Loucy (cell line): Measurements from ENCODE around the gene WDR4.

Source experiments
- H2AFZ ChIP-seq: fragments of 200-600 bp; sonication (generic); 2 replicates; pipeline ENCODE4 v1.6.0; 2016; ENCODE audit warnings: antibody characterized with exemption, mild to moderate bottlenecking, low read length, moderate library complexity
- H3F3A ChIP-seq: fragments of 200-600 bp; 2 replicates; pipeline ENCODE4 v1.6.0; 2016; ENCODE audit warnings: antibody characterized with exemption, low read depth, mild to moderate bottlenecking
- H3K27me3 ChIP-seq: fragments of 200-600 bp; sonication (generic); 2 replicates; pipeline ENCODE4 v1.6.1; 2014; ENCODE audit warnings: low read length, mild to moderate bottlenecking; ENCODE audit not compliant: insufficient read depth, poor library complexity, severe bottlenecking
- H3K36me3 ChIP-seq: fragments of 200-600 bp; sonication (generic); 2 replicates; pipeline ENCODE4 v1.6.1; 2016; ENCODE audit warnings: low read length; ENCODE audit not compliant: insufficient read depth
- H3K4me1 ChIP-seq: fragments of 200-600 bp; sonication (generic); 2 replicates; pipeline ENCODE4 v1.5.1; 2014; ENCODE audit warnings: low read length, mild to moderate bottlenecking; ENCODE audit not compliant: insufficient read depth, poor library complexity, severe bottlenecking
- H3K4me2 ChIP-seq: fragments of 200-600 bp; sonication (generic); 2 replicates; pipeline ENCODE4 v1.6.0; 2014; ENCODE audit warnings: antibody characterized with exemption, low read length, low read depth, mild to moderate bottlenecking; ENCODE audit not compliant: poor library complexity, severe bottlenecking
- H3K4me3 ChIP-seq: fragments of 200-600 bp; sonication (generic); 2 replicates; pipeline ENCODE4 v1.5.1; 2014; ENCODE audit warnings: low read length, mild to moderate bottlenecking, mixed read lengths; ENCODE audit not compliant: poor library complexity, severe bottlenecking
- H3K79me2 ChIP-seq: fragments of 200-600 bp; sonication (generic); 2 replicates; pipeline ENCODE4 v1.6.1; 2014; ENCODE audit warnings: low read length; ENCODE audit not compliant: insufficient read depth
- H3K9ac ChIP-seq: fragments of 200-600 bp; sonication (generic); 2 replicates; pipeline ENCODE4 v1.6.0; 2014; ENCODE audit warnings: mild to moderate bottlenecking, low read depth, low read length, moderate library complexity; ENCODE audit not compliant: poor library complexity, severe bottlenecking
- H3K9me2 ChIP-seq: fragments of 200-600 bp; sonication (generic); replicated peaks from 2 replicates; pipeline ENCODE4 v1.6.1; 2016; ENCODE audit warnings: low read depth, low read length, mixed read lengths
- H3K9me3 ChIP-seq: fragments of 200-600 bp; sonication (generic); 2 replicates; pipeline ENCODE4 v1.6.1; 2014; ENCODE audit warnings: mild to moderate bottlenecking, antibody characterized with exemption, low read length, low read depth; ENCODE audit not compliant: insufficient read depth
- H4K20me1 ChIP-seq: fragments of 200-600 bp; sonication (generic); 2 replicates; pipeline ENCODE4 v1.6.0; 2014; ENCODE audit warnings: antibody characterized with exemption, low read length, mild to moderate bottlenecking; ENCODE audit not compliant: insufficient read depth, poor library complexity, severe bottlenecking
- EZH2phosphoT487 ChIP-seq: fragments of 200-600 bp; IDR thresholded peaks from 2 replicates; pipeline ENCODE4 v1.6.1; 2018; ENCODE audit warnings: antibody characterized with exemption, mild to moderate bottlenecking, moderate library complexity, borderline replicate concordance
- TF ChIP-seq, protein P1 (sequence below): fragments of 200-600 bp; sonication (generic); conservative IDR thresholded peaks from 2 replicates; pipeline ENCODE4 v1.5.1; 2014; ENCODE audit warnings: mild to moderate bottlenecking, antibody characterized with exemption, low read length

The WDR4 gene

DNA sequence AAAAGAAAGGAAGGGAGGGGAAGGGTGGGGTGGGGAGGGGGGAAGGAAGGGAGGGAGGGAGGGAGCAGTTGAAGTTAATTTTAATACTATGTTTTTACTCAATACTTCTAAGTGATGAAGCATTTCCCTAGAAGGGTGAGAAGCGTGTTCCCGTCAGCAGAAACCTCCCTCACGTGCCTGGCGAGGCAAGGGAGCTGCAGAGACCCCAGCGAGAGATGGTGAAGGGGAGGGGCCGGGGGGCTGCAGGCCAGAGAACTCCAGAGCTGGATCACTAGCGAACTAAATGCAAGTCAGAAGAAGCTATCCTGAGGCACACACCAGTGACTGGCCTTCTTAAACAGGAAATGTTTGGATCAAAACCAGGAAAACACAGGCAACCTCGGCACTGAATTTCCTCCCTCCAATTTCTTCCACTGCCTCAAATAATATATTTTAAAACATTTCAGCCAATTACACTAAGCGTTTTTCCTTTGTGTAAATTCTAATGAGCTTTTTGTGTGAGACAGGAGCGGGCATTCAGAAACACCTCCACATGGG is 18.0 kb downstream of the WDR4 start:
- H3K9me3 ChIP-seq, result no peaks in the 10 kb centered on the region
- H3K79me2 ChIP-seq, result peaks cover 48% of the 10 kb centered on the region
- H3K4me1 ChIP-seq, result no peaks in the 10 kb centered on the region
- H3K27me3 ChIP-seq, result no peaks in the 10 kb centered on the region
- TF ChIP-seq, protein P1, sequence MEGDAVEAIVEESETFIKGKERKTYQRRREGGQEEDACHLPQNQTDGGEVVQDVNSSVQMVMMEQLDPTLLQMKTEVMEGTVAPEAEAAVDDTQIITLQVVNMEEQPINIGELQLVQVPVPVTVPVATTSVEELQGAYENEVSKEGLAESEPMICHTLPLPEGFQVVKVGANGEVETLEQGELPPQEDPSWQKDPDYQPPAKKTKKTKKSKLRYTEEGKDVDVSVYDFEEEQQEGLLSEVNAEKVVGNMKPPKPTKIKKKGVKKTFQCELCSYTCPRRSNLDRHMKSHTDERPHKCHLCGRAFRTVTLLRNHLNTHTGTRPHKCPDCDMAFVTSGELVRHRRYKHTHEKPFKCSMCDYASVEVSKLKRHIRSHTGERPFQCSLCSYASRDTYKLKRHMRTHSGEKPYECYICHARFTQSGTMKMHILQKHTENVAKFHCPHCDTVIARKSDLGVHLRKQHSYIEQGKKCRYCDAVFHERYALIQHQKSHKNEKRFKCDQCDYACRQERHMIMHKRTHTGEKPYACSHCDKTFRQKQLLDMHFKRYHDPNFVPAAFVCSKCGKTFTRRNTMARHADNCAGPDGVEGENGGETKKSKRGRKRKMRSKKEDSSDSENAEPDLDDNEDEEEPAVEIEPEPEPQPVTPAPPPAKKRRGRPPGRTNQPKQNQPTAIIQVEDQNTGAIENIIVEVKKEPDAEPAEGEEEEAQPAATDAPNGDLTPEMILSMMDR, result no peak
- TF ChIP-seq EZH2phosphoT487, result no peak
- H3K9ac ChIP-seq, result no peak overlapping the region
- no peak overlapping the region for H3K4me2 ChIP-seq
- no peaks in the 10 kb centered on the region for H3F3A ChIP-seq
- H3K9me2 ChIP-seq, result no peaks in the 10 kb centered on the region
- H4K20me1 ChIP-seq, result peaks cover 6% of the 10 kb centered on the region
- H2AFZ ChIP-seq, result no peak overlapping the region
- H3K36me3 ChIP-seq, result peaks cover 73% of the 10 kb centered on the region; the same call in 1 of the 2 replicates
- H3K4me3 ChIP-seq, result no peak overlapping the region

DNA sequence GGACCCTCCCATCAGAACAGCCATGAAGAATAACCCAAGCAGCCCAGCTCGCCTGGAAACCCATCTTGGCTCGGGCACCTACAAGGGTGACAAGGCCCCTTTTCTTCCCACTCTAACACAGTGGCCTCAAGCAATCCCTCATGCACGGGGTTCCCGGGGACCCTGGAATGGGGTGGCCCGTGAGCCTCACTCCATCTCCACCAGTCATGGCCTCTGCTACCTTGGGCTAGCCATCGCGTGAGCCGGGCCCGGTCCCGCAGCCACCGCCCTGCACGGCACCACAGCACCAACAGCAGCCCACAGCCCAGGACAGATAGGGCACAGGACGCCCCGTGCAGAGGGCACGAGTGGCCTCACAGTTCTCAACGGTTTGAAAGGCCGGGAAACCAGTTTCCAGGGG is 19.0 kb downstream of the WDR4 start:
- Histone ChIP-seq H3K4me3 (no peak overlapping the region), H3K9ac (no peak overlapping the region), H2AFZ (no peak overlapping the region), H3K4me1 (no peaks in the 10 kb centered on the region), H3F3A (no peaks in the 10 kb centered on the region), H3K9me2 (no peaks in the 10 kb centered on the region), H4K20me1 (peaks cover 6% of the 10 kb centered on the region), H3K4me2 (no peak overlapping the region), H3K9me3 (no peaks in the 10 kb centered on the region), H3K27me3 (no peaks in the 10 kb centered on the region), H3K79me2 (peaks cover 37% of the 10 kb centered on the region), H3K36me3 (peaks cover 83% of the 10 kb centered on the region; the same call in 1 of the 2 replicates)
- no peak for TF ChIP-seq EZH2phosphoT487
- TF ChIP-seq, protein P1, result no peak

- Histone ChIP-seq H3K4me1 (no peaks in the 10 kb centered on the region), H3K4me2 (no peak overlapping the region), H3K79me2 (peaks cover 33% of the 10 kb centered on the region), H3K9me3 (no peaks in the 10 kb centered on the region), H4K20me1 (peaks cover 6% of the 10 kb centered on the region), H3F3A (no peaks in the 10 kb centered on the region), H3K9ac (no peak overlapping the region), H2AFZ (no peak overlapping the region), H3K4me3 (no peak overlapping the region), H3K9me2 (no peaks in the 10 kb centered on the region), H3K27me3 (no peaks in the 10 kb centered on the region), H3K36me3 (peaks cover 83% of the 10 kb centered on the region; the same call in 1 of the 2 replicates)
- TF ChIP-seq, protein P1, result no peak
- no peak for TF ChIP-seq EZH2phosphoT487
Measured at GRCh38 chr21:42859891-42860230, 19.5 kb downstream of the WDR4 start.
